ENCODE measurements around the gene GPC6.

DNA sequence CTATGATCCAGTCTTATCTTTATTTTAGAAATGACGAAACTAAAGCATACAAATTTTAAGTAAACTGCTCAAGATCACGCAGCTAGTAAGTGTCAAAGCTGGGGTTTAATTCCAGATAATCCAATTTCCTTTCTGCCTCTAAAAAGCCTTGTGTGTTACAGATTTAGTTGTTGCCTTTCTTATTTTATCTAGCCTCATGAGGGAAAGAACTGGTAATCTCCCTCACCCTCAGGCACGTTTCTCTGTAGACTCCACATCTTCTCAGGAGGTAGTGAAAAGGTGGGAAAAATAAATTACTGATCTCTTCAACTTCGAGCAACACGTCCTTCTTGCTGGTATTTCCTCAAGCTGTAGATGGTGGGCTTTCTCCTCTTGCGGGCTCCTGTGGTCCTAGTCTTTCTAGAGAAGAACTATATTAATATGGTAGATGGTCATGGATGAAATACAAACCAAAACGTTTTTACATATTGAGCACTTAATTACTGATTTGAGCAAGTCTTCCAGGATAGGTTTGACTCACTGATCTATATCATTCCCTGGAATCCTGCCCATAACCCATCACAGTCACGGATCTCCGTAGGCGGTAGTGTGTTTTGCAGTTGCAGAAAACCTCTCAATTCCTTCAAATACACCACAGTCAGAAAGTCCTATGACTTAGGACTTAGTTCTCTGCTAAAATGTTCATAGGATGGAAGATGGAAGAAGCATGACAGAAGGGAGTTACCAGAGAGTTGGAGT lies 733.4 kb downstream of the GPC6 start:
- TF ChIP-seq, protein P1, sequence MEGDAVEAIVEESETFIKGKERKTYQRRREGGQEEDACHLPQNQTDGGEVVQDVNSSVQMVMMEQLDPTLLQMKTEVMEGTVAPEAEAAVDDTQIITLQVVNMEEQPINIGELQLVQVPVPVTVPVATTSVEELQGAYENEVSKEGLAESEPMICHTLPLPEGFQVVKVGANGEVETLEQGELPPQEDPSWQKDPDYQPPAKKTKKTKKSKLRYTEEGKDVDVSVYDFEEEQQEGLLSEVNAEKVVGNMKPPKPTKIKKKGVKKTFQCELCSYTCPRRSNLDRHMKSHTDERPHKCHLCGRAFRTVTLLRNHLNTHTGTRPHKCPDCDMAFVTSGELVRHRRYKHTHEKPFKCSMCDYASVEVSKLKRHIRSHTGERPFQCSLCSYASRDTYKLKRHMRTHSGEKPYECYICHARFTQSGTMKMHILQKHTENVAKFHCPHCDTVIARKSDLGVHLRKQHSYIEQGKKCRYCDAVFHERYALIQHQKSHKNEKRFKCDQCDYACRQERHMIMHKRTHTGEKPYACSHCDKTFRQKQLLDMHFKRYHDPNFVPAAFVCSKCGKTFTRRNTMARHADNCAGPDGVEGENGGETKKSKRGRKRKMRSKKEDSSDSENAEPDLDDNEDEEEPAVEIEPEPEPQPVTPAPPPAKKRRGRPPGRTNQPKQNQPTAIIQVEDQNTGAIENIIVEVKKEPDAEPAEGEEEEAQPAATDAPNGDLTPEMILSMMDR (IDR thresholded peaks at IDR 0.05; ENCODE audit: insufficient read depth, low read length, poor library complexity, severe bottlenecking): no peak
- TF ChIP-seq EZH2phosphoT487 (conservative IDR thresholded peaks at IDR 0.05; ENCODE audit: low read length): no peak
